ENCODE data around the gene SPATA46.
"Not testable (repeated sequence)": the region's sequence is repeated elsewhere in the genome, so short reads cannot be mapped to it uniquely, and the experiment has no call there.

The SPATA46 gene

DNA sequence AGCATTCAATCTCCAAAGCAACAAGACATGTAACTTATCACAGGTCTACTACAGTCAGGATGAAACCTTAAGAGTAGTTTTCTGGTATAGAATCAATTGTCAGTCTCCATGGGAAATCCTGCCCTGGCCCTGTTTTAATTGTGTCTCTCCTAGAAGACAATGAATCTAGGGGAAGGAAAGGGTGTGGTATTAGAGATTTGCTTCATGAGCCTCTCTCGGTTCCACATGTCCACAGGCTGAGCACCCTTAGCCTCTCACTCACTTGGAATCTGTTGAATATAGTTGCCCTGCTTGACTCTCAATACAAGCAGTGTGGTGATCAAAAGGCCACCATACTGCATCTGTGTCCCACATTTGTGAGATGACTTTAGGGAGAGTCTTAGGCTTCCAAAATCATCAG is 17.7 kb downstream of the SPATA46 start:
- no peak for DNase-seq (ENCODE audit: low read depth in 1 of 2, low spot score in 1 of 2)

DNA sequence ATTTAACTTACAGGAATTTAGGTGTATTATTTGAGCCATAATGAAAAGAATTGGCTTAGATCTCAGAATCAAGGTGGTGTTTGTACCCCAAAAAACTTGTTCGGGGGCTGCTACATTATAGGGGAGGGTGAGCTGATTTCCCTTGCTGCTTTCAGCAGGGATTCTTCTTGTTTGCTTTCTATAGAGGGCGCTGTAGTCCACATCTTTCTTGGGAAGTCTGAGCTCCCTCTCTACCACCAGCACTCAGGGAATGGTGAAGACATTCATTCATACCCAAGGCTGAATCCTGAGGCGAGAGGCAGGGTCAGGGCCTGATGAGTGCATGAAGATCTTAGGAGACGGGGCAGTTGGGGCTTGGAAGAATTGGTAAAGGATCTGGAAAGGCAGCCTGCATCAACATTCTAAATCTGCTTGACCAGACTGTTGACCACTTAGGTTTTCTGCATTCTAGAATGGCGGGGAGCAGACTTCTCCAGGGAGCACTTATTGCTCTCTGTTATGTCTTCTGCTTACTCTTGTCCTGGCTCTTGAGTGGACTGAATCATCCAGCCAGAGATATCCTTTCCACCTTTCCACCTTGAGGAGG is 18.9 kb downstream of the SPATA46 start:
- DNase-seq (ENCODE audit: low read depth in 1 of 2, low spot score in 1 of 2), result no peak

DNA sequence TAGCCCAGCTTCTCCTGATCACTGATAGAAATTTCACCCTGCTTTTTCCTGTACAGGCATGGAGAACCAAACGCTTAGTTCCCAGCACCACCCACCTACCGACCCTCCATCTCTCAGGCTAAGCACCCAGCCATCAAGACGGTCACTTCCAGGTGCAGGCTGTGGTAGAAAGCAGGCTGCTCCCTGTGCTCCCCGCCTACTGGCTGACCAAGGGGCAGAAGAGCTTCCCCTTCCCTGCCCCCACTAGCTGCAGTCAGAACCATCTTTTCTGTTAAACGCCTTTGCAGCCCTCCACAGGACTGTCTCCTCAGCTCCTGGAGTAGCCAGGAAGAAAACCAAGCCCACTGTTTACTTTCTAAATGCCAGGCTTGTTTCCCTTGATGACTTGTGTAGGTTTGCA is 23.0 kb downstream of the SPATA46 start:
- no peak for DNase-seq (ENCODE audit: low read depth in 1 of 2, low spot score in 1 of 2)

DNA sequence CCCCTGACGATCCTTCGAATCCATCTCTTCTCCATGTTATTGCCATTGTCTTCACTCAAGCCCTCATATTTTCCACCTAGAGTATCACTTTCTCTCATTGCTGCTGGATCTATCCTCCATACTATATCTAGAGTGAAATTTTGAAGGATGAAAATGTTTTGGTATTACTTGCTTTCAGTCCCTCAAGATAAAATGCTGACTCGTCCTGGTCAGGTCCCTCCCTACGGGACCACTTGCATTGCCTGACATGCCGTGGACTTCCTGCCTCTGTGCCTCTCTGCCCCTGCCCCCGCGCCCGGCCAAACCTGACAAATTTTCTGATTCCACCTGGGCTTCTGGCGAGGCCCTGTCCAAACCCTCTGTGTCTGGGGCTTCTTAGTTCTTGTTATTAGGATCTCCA is 23.6 kb downstream of the SPATA46 start:
- DNase-seq (ENCODE audit: low read depth in 1 of 2, low spot score in 1 of 2), result no peak

DNA sequence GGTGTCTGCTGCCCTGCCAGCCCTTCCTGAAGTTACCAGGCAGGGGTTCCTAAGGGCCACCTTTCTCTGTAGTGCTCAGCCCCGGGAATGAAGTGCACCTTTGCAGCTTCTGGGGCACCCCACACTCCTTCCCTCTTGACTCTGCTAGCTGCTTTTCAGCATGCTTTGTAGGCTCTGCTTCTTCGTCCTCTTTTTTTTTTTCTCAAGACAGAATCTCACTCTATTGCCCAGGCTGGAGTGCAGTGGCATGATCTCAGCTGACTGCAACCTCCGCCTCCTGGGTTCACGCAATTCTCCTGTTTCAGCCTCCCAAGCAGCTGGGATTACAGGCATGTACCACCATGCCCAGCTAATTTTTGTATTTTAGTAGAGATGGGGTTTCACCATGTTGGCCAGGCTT is 24.8 kb downstream of the SPATA46 start:
- DNase-seq (ENCODE audit: low read depth in 1 of 2, low spot score in 1 of 2), result not testable (repeated sequence)

DNA sequence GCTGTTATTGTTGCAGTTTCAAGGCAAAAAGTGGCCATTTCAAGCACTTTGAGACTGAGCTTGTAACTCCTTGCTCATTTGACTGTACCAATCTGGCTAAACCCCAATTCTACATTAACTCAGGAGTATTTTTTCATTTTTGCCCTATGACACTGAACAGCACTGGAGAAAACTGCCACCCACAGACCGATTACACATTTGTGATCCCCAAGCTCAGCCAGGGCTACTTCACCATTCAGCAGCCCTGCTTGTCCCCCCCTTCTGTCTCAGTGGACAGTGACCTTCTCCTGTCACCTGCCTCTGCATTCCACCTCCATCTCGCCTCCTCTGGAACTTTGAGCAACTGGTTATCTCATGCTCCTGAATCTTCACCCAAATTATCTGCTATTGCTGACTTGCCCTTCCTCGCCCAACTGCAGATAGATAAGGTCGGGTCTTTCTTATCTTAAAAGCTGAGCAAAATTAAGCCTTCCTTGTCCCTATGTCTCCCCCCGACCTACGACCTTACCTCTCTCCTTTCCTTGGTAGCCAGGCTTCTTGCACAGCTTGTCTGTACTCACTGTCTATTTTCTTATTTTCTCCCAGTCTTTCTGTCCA is 25.3 kb downstream of the SPATA46 start:
- no peak for DNase-seq (ENCODE audit: low read depth in 1 of 2, low spot score in 1 of 2)

DNA sequence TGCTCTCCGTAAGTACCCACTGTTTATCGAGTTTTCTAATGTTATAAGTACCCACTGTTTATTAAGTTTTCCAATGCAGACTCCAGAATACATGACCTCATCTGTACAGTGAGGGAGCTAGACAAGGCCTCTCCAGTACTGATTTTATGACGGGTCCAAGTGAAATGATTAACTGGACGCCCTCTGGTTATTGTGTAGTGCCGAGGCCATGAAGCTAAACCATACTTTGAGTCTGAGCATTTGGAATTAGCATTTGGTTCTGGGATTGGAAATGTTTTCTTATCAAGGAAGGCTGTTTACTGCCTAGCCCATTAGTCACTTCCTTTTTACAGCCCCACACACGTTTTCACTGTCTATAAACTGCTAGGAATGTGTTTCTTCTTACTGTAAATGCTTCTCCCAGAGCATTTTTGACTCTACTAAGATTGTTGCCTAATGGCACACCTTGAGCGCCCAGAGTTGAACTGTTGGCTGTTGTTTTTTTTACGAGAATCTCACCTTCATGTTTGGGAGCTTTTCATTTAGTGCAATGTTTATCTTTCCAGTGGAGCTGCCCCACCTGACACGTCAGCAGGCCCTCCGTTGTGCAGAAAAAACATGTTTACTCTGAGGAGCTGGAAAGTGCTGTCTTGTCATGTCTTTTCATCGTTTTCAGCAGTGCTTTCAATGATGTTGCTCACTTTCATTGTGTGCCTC is 26.9 kb downstream of the SPATA46 start:
- no peak for DNase-seq (ENCODE audit: low read depth in 1 of 2, low spot score in 1 of 2)

DNA sequence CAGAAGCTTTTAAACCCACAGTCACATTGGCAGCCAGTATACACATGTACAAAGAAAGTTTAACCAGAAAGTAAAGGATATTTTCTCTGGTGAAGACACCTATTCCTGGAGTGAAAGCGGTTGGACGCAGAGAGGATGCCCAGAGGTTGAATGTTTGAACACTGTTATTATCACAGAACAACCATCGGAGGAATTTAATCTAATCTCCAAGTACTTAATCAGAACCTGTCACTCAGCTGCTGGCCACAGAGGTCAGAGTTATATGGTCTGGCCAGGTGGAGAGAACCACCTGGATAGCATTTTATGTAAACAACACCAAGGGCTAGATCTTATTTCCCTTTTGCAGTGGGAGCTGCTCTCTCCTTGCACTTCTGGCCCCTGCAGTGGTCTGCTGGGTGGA is 29.4 kb downstream of the SPATA46 start:
- DNase-seq (ENCODE audit: low read depth in 1 of 2, low spot score in 1 of 2), result no peak

DNA sequence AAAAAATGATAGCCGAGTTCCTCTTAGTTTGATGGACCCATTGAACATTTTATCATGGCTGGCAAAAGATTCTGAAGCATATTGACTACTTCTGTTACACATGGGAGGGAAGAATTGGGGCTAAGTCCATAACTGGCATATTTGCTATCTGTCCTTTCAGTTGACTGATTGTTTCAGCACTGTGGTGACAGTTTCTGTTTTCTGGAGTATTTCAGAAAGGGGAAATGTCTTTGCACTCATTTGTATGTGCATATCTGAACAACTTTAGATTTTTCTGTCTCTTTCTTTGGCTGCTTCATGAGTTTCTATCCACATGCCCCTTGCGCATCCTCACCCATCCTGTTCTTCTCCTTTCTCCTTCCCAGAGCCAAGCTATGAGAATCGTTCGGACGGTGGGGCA is 33.2 kb downstream of the SPATA46 start:
- DNase-seq (ENCODE audit: low read depth in 1 of 2, low spot score in 1 of 2), result no peak

DNA sequence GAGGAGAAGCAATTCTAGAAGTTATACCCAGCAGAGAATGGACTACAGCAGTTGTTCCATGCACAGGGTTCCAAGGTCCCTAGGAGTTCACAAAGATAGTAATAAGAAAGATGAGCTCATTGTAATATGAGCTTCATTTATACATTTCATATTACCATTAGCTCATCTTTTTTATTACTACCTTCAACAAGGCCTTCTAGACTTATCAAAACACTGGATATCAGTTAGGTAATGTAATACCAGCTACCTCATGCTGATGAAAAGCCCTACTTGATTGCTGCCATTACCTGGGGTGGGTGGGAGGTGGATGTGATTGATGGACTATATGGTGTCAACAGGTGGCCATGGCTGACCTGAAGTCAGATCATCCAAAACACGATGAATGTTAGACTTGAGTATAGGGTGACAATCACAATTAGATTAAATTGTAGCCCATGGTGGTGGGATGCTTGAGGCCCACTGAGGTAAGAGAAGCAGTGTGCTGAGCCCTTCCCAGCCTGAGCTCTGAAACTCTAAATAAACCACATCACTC is 34.1 kb downstream of the SPATA46 start:
- DNase-seq (ENCODE audit: low read depth in 1 of 2, low spot score in 1 of 2), result no peak

DNA sequence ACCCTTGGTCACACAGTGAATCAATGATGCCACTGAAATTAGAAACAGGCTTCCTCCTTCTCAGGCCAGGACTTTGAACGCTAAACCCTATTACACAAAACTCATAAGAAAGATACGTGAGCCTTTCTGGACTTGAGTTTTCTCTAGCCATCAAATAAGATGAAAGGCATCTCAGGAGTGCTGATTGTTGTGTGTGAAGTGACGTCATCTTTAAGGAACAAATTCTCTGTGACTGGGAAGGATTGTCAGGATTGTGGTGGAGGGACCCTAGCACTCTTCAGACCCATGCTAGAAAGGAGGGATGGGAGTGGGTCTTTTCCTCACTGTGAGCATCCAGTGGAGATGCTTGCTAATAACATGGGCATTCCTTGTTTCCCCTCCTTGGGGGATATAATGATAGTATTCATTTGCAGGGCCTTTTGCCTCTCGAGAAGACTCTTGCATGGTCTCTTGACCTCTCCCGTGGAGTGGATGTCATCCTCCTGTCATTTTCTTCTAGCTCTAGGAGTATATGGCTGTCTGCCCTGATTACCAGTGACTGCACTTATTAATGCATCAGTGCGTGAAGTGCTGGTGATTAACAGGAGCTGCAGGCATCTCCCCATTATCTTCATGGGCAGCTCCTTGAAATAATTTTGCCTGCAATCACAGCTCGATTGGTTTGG is 39.9 kb downstream of the SPATA46 start:
- no peak for DNase-seq (ENCODE audit: low read depth in 1 of 2, low spot score in 1 of 2)

DNA sequence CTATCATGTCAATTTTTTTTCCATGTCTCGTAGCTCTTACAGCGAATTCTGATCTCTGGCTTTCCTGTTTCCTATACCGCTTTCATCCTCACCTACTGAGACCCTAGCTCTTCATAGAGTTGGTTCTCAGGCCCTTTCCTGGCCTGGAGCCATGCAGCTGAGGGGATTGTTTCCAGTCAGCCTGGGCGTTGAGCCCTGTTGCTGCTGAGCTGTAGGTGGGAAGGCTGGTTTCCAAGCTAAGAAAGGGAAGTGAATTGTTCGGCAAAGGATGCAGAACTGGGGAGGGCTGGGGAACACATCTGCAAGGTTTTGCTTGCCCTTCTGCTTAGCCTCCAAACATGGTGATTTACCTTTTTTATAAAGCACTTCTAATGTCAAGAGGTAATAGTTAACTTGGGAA is 41.5 kb downstream of the SPATA46 start:
- DNase-seq (ENCODE audit: low read depth in 1 of 2, low spot score in 1 of 2), result no peak

DNA sequence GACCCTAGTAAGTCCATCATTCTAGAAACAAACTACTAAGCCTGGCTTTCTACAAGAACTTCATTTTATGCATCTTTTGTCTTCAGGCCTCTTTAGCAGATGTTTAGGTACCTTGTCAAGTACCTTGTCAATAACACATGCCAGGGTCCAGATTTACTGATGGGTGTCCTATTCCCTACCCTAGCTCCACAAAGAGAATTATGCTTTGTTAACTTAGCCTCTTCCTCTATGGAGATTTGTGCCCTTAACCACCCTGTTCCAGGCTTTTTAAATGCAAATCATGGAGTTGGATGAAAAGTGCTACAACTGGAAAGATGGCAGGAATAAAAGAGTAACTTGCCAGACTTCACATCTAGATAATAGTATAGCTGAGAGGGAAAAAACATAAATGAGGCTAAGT is 42.7 kb downstream of the SPATA46 start:
- DNase-seq (ENCODE audit: low read depth in 1 of 2, low spot score in 1 of 2), result no peak

DNA sequence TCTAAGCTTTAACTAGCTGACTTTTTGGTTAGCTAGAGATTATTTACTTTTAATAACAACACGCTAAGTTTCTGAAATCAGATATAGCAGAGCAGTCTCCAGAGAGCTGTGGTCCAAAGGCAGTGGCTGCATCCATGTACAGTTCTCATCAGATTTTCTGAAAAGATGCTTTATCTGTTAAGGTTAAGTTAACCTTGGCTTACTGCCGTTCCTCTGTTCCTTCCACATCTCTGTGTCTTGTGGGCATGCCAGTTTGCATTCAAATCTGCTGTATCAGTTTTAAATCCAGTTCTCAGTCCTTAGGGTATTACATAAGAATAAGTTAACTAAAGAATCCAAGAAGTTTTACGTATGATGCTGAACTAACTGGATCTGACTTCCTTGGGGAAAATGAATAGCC is 46.8 kb downstream of the SPATA46 start:
- no peak for DNase-seq (ENCODE audit: low read depth in 1 of 2, low spot score in 1 of 2)

DNA sequence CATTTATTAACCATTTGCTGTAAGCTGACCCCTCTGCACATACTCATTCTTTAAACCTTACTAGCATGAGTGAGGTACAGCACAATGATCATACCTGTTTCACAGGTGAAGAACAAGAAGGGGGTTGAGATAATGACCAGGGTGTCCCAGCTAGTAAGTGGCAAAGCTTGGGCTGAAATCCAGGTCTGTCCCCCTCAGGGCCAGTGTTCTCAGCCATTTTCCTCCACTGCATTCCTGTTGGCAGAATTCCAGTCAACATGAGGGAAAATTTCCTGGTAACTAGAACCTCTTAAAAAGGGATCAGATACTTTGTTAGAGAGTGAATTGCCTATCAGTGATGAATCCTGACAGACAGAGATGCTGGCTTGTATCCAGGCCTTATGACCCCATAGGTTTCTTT is 48.1 kb downstream of the SPATA46 start:
- DNase-seq (ENCODE audit: low read depth in 1 of 2, low spot score in 1 of 2), result no peak

DNA sequence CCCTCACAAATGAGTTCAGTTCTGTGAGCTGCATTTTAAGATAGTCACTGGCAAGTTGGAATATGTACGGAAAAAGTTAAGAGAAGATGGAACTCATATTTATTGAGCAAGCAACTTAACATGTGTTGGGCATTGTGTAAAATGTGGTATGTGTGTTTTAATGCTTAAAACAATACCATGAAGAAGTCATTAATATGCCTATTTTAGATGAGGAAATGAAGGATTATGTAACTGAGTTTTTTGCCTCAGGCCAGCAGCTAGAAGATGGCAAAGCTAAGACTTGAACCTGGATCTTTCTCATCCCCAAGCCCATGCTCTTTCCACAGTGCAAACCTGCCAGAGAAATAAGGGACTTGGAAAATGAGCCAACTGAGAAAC is 48.9 kb downstream of the SPATA46 start:
- no peak for DNase-seq (ENCODE audit: low read depth in 1 of 2, low spot score in 1 of 2)

DNA sequence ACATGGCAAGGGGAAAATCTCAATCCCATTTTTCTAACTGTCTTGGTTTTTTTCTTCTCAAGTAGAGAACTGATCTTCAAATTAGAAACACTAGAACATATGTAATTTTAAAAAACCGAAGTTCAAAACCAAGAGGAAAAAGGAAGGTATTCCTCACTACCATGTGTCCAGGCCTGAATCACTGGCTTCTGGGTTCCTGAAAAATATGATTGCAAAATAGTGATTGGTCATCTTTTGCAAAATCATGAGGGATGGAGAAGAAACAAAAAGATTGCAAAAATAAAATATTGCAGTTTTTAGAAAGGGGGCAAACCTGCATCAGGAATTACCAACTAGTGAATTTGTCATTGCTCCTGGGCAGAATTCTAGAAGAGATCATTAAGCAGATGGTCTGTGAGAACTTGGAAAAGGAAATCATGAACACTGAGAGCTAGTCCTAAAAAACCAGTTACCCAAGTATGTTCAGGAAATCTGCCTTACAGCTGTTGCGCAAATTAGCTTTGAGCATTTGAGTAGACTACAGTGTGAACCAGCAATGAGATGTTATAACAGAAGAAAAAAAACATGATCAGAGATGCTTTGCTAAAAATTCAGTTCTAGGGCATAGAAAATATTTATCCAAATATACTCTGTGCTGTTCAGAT is 49.4 kb downstream of the SPATA46 start:
- no peak for DNase-seq (ENCODE audit: low read depth in 1 of 2, low spot score in 1 of 2)

DNA sequence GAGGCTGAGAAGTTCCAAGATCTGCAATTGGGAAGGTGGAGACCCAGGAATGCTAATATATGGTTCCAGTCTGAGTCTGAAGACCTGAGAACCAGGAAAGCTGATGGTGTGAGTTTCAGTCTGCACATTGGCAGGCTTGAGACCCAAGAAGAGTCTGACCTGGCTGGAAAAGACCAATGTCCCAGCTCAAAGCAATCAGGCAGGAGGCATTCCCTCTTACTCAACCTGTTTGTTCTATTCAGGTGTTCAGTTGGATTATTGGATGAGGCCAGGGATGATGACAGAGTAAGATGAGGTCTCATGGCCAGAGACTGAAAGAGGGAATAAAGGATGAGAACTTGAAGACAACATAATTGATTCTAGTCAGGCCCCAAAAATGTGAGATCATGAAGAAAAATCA is 50.1 kb downstream of the SPATA46 start:
- no peak for DNase-seq (ENCODE audit: low read depth in 1 of 2, low spot score in 1 of 2)

DNA sequence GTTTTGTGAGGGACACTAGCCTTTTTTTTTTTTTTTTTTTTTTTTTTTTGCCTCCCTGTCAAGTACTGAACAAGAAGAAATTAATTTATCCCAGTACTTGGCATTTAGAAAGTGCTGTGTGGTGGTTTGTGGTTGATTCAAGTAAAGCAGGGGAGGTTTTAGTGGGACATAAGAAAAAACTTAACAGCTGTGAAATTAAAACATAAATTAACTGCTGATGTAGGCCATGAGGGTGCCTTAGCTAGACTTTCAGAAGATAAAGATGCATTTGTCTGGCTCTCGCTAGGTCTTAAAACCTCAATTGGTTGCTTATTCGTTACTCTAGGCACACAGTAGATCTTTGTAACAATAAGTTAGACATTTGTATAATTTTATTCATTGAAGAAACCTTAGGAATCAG is 52.3 kb downstream of the SPATA46 start:
- DNase-seq (ENCODE audit: low read depth in 1 of 2, low spot score in 1 of 2), result no peak
